Stimulated activated naive CD4-positive, alpha-beta T cell treated with Interleukin-2 at 50 U/mL for 16 hours (primary cell): ENCODE data around the gene NCOA5.
A peak's percentile ranks its signal among the peaks of the same experiment; 100 is the strongest.

Experiments
- DNase-seq: peaks from one replicate; lab custom pipeline; 2025; lab: John Stamatoyannopoulos, UW

Gene NCOA5

DNA sequence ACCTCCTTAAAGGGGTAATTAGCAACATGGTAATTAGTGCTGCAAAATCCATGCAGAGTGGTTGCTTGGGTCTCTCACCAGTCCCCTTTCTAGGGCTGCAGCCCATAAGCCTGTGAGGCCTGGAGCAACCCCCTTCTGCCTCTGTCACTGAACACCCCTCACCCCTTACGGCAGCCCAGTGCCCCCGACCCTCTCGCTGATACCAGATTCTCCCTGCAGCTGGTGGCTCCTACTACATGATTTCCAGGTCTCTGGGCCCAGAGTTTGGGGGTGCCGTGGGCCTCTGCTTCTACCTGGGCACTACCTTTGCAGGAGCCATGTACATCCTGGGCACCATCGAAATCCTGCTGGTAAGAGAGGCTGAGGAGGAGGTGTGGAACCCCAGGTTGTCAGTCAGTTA, 52.7 kb downstream of the NCOA5 start:
- DNase-seq: no peak

DNA sequence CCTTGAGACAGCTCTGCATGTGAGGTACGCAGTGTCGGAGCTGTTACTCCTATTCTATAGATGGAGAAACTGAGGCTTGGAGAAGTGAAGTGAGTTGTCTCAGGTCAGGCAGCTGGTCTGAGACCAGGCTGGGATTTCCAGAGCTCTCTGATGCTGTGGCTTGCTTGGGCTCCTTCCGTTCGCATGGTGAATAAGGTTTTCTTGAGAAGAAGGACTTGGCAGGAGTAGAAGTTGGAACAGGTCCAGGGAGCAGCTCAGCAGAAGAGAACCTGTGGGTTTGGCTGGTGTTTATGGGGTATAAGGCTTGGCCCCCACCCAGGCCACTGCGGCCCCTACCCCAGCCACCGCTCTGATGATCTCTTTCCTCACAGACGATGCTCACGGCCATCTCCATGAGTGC, 53.4 kb downstream of the NCOA5 start:
- no peak for DNase-seq

- no peak for DNase-seq
These were observed 54.0 kb downstream of the NCOA5 start for GRCh38 chr20:46035713-46036112.

DNA sequence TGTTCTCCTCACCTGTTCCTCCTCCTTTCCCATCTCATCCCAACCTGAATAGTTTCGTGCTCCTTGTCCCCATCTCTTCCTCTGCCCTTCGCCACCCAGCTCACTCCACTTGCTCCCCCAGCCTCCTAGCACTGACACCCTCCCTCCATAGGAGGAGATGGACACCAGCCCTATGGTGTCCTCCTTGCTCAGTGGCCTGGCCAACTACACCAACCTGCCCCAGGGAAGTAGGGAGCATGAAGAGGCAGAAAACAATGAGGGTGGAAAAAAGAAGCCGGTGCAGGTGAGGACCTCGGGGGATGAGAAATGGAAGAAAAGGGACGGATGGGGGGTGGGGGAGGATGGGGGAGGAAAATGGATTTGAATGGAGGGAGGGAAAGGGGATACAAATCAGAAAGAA, 54.5 kb downstream of the NCOA5 start:
- DNase-seq: no peak

- DNase-seq: no peak
These were observed 55.7 kb downstream of the NCOA5 start for GRCh38 chr20:46034039-46034438.

- no peak for DNase-seq
These were observed 58.0 kb downstream of the NCOA5 start for GRCh38 chr20:46031701-46032254.

- DNase-seq: no peak
These were observed 58.7 kb downstream of the NCOA5 start for GRCh38 chr20:46031014-46031569.

DNA sequence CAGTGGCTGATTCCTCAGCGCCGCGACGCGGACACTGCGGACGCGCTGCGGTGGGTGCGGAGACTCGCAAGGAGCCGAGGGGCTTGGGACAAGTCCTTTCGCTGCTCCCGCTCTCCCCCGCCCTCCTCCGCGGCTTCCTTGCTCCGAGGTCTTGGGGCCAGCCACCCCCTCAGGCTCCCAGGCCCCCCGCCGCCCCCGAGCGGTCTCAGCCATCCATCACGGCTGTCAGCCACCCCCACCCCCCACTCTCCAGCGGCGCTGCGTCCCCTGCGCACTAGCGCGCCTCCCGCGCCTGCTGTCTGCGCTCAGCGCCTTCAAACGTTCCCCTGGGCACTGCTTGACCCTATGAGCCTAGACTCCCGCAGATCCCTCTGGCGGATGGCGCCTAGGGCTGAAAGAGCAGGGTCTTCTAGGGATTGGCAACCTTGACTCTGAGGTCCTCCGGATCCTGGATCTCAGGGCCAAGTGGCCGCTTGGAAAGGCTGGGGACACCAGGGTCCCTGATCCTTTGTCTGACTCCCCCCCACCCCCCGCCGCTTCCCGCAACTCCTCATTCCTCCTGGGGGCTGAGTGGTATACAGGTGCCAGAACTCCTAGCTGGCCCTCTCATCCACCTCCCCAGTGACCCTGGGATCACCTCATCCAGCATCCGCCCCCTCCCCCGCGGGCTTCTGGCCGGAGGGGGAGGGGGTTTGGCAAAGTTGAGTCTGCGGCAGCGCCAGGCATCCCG, 59.3 kb downstream of the NCOA5 start:
- DNase-seq: no peak

DNA sequence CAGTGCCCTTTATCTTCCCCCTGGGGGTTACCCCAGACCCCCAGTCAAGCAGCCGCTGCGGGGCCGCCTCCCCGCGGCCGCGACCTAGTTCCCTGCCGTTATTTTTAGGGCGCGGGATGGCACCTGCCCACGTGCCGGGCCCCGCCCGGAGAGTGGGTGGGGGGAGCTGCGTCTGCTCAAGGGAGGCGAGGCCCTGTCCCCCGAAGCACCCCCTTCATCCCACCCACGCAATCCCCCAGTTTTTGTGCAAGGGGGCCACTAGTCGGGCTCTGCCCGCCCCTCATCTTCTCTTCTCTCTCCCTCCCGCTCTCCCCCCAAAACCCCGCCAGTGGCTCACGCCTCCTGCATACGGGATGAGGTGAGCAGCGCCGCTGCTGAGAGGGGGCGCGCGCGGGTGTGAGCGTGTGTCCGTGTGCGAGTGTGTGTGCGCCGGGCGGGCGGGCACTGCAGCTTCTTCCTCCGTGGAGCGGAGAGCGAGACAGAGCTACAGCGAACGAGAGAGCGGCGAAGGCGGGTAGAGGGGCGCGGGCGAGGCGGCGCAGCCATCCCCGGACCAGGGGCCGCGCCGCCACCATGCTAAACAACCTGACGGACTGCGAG, 60.9 kb downstream of the NCOA5 start, which contains the start of gene SLC12A5:
TSS of gene SLC12A5 (plus strand) at position 444 of the 600 bp plus-strand sequence. CDS start at position 574, 130 bp downstream.
- no peak for DNase-seq

- DNase-seq: no peak
These were observed 61.7 kb downstream of the NCOA5 start for GRCh38 chr20:46028110-46028509.

DNA sequence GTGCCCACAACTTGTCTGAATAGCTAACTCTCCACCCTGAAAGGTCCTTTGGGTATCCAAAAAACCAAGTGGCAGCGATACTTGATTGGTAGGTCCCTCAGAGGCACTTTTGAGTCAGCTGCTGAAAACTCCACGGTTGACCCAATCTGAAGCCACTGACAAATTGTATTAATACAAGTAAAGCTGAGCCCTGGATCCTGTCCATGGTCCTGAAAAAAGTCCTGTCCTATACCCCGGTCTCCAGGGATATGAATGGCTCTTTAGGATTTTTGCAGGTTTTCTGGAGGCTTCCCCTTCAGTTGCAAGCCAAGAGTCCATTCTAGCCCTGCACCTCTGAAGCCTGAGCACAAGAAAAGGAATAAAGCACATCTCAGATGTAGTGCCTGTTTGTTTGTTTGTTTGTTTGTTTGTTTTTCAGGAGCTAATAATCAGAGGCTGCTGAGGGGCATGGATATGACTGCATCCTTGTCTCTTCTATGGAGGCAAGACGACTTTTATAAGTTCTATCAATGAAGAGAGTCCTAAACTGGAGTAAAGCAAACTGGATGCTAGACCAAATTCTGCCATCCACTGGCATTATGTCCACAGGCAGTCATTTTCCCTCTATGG, 62.4 kb downstream of the NCOA5 start:
- no peak for DNase-seq

DNA sequence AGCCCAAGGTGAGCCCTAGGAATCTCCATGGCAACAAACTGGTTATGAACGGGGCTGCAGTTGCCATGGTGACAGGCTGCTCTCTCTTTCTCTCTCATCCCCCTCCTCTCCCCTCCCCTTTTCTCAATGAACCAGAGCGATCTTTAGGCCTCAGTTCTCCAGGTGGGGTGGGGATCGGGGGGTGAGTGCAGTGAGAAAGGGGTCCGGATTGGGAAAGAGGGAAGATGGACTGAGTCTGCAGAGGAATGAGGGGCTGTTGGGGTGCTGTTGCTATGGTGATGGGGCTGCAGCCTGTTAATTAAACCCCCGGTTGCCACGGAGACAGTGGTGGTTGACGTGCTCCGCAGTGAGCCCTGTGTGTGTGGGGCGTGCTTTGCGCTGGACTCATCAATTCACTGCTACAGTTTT, 64.4 kb downstream of the NCOA5 start:
- DNase-seq: no peak

GRCh38 chr20:46023999-46024398, 65.8 kb downstream of the NCOA5 start:
- no peak for DNase-seq

- no peak for DNase-seq
These were observed 66.6 kb downstream of the NCOA5 start for GRCh38 chr20:46023148-46023484.

DNA sequence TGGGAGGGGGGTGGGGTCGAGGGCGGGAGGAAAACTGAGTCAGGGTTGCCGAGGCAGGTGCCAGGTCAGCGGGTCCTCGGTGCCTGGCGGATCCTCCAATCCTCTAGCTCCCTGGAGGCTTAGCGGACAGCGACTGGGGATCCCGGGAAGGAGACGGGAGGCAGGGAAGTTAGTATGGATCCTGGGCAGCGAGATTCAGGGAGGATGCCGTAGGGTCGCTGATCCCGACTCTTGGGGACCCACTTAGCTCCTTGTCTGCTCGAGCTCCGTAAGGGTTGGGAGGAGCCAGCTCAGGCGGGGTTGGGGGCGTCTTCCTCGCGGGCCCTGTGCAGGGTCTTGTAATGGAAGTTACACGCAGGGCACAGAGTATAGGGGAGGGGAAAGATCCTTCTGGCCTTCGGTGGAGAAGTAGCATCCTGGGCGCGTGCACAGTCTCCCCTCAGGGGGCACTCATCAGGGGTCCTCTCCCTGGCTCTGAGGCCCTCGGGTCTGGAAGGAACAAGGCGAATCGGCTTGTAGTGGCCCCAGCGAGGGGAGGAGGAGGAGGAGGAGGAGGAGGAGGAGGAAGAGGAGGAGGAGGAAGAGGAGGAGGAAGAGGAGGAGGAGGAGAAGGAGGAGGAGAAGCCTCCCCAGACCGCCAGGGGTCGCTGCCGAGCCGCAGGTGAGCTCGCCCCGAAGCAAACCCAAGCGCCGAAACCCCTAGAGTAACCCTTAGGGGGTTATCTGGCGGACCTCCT, 67.2 kb downstream of the NCOA5 start:
- peak; percentile 69 for DNase-seq

- no peak for DNase-seq
These were observed 68.1 kb downstream of the NCOA5 start for GRCh38 chr20:46021361-46022359.

DNA sequence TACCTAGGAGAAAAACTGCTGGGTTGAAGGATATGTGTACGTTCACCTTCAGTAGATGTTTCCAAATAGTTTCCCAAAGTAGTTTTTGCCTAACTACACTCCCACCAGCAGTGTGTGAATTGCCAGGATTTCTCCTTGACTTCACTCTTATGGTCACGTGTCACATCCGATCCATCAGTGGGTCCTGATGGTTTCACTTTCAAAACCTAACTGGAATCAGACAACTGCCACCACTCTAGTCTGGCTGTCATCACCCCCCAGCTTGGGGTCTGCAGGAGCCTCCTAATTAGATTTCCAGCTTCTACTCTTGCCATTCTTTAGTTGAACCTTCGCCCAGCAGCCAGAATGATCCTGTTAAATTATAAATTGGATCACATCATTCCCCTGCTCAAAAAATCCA, 69.2 kb downstream of the NCOA5 start:
- DNase-seq: no peak

GRCh38 chr20:46018611-46019010, 71.2 kb downstream of the NCOA5 start:
- no peak for DNase-seq

- DNase-seq: no peak
These were observed 71.7 kb downstream of the NCOA5 start for GRCh38 chr20:46018112-46018511.

DNA sequence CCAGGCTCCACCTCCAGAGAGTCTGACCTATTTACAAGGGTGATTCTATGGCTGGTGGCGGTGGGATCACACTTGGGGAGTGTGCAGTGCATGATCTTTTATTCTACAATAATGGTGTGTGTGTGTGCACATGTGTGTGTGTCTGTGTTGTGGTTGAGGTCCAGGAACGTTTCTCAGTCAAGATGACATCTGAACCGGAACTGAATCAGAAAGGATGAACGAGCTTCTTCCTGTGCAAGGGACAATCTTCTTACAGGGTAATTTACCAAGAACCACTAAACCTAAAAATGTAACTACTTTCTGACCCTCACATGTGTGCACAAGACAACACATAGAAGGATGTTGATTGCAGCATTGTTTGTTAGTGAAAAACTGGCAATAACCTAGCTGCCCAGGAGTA, 72.5 kb downstream of the NCOA5 start:
- DNase-seq: no peak
